ENCODE results near the gene SSR2.
"Not testable (repeated sequence)": the region's sequence is repeated elsewhere in the genome, so short reads cannot be mapped to it uniquely, and the experiment has no call there.

Gene SSR2

DNA sequence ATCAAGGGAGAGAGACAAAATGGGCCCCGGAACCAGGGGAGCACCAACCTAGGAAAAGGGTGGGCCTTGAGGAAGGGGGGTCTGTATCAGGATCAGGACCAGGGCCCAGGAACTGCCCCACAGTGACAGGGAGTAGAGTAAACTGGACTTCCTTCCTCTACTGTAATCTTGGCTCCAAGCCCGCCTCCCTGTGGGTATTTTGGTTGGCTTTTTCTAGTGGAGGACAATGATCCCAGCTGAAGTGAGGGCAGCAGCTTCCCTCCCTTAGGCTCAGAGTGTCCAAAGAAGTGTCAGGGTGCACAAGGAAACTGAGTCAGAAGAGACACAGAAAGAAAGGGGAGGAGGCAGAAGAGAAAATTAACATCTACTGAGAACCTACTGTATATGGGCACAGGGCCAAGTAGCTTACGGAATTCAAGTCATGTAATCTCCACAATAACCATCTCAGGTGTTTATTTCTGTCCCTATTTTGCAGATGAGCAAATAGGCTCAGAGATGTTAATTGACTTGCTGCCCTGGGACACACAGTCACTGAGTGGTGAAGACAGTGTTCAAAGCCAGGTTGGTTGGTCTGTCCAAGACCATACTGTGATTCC lies 28.0 kb upstream of the SSR2 start:
- DNase-seq = no peak

DNA sequence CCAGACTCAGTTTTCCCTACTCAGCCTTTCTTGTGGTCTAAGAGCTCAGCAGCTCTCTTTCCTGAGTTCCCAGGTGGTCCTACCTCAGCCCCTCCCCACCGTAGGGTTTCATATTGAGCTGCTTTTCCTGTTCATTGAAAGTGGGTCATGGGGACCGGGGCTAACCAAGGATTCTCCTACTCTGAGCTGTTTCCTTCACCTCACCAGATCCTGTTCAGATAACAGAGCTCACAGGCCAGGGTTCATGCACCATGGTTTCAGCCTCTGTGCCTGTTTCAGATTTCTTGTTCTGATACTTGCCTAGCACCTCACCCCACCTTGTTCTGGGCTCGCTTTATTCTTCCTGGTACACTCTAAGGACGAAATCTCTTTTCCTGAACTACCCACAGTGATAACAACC lies 24.3 kb upstream of the SSR2 start:
- no peak for DNase-seq

DNA sequence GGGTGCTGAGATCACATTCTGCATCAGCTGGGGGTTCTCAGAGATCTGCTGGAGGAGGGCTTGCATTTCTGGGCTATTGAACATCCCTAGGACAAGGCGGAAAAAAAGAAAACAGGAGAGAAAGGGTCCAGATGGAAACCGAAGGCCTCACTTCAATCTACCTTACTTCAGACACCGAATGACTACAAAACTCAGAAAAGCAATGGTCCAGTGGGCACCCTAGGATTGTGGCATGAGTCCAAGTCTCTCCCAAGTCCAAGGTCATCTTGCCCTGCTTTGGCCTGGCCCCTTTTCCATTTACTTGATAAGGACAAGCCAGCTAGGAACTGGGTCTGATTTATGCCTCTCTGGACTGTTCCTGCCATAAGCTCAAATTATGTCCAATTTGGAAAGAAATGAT lies 22.1 kb upstream of the SSR2 start:
- DNase-seq = no peak

DNA sequence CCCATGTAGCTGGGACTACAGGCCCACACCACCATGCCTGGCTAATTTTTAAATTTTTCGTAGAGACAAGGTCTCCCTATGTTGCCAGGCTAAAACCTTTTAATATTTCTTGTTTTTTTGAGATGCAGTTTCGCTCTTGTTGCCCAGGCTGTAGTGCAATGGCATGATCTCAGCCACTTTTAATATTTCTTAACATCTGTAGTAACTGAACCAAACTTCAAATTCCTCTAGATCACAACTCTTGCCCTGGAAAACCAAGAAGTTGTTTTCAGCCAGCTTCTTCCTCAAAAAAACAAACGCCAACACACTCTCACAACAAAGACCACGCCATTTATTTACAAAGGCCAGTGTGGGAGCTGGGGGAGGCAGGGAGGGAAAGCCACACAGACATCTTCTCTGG lies 14.2 kb upstream of the SSR2 start:
- DNase-seq = not testable (repeated sequence)

DNA sequence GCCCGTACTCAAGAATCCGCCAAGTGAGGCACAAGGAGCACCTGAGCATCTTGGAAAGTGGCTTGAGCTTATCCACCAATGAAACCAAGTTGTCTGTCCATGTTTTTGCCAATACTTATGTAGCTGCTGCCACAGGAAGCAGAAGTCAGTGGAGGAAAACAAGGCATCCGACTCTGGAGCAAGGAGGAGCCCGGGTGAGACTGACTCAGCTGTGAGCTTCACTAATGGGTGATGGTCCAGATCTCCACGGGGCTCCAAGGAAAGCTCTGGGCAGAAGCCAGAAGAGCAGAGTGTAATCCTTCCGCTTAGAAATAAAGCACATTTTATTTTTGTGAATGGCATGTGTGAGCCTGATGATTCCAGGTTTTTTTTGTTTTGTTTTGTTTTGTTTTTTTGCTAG lies 12.3 kb upstream of the SSR2 start:
- peak; percentile 65 for DNase-seq

DNA sequence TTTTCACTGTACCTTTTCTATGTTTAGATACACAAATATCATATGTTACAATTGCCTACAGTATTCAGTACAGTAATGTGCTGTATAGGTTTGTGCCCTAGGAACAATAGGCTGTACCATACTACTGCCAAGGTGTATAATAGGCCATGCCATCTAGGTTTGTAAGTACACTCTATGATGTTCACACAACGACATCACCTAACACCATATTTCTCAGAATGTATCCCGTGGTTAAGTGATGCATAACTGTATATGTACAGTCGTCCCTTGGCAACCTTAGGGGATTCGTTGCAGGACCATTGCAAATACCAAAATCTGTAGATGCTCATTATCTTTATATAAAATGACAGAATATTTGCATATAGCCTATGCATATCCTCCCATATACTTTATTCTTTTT lies 5.8 kb upstream of the SSR2 start:
- no peak for DNase-seq

DNA sequence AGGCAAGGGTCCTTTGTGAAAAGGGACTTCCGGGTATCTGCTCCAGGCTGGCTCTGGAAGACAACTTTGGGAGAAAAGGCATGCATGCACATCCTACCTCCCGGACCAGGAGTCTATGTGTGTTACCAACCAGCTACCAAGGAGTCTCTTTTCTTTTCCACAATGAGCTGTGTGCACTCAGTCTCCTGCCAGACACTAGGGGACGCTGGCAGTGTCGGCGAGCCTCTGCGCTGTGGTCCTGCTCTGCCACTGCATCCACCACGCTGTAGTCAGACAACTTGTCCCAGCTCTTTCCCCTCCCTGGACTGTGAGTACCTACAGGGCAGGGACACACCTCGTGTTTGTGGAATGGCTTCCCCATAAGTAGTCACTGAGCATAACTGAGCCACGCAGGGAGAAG lies 5.1 kb upstream of the SSR2 start:
- peak; percentile 49 for DNase-seq

DNA sequence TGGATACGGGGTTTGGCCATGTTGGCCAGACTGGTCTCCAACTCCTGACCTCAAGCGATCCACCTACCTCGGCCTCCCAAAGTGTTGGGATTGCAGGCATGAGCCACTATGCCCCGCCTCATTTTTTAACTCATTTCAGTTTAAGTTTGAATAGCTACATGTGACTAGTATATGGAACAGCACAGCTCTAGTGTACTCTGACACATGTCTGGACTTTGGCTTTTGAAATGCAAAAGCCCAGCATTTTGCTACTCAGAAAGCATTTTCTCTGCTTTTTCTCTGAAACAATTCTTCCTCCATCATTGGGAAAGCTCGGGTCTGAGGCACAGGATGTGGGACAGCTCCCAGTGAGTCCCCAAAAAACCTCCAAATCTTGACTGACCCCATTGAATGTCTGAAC lies 4.0 kb upstream of the SSR2 start:
- DNase-seq = no peak

DNA sequence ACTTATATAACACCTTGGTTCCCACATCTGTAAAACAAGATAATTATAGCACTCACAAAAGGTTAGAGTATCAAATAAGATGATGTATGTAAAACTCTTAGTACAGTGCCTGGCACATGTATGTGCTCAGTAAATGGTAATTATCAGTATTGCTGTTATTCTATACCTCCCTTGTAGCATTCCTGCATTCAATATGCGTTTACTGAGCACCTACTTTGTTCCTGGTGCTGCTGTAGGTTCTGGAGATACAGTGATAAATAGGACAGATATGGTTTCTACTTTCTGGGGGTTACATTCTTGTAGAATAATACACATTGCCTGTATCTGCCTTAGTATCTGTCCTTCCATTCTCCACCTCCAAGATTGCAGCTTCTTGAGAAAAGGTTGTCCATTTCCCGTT lies 1.2 kb upstream of the SSR2 start:
- DNase-seq = no peak

DNA sequence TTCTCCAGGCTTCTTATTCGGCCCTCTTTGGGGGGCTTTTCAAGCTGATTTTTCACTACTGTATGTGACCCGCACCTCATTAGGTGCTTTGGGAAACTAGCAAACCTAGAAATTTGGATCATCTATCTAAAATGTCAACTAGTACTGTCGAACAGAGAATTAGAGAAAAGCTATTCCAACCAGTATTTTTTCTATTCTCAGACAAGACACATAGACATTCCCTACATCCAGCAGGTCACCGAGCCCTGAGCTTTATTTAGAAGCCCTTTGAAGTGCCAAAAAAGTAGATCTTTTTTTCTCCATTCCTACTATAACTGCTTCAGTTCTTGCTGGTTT lies 310 bp upstream of the SSR2 start:
- DNase-seq = no peak

DNA sequence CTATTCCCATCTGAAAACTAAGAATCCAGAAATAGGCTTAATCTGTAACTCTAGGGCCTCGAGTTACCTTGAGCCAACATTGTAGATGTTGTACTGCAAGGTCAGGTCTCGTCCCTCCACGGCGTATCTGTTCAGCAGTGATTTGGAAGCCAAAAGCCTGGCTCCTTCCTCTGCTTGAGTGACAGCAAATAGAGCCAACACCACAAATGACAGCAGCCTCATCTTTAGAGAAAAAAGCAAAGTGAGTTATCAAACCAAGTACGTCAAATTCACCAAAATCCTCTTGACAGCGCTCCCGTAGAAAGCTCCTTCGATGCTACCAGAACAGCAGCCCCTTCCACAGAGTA lies 832 bp downstream of the SSR2 start:
- no peak for DNase-seq

DNA sequence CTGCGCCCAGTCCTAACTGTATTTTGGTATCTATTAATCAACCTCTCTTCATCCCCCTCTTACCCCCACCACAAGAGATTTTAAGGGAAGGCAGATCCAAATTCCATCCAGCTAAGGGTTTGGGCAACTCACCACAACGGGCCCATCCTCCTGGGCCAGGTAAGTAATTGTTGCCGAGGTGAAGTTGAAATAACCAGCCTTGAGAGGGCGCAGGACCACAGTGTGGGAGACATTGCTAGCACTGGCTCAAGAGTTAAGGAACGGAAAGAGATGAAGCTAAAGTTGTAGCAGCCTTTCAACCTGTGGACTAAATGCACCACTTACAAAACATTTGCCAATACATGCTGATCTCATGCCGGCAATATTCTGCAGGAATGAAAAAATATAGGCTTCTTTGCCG lies 5.9 kb downstream of the SSR2 start:
- DNase-seq = no peak

DNA sequence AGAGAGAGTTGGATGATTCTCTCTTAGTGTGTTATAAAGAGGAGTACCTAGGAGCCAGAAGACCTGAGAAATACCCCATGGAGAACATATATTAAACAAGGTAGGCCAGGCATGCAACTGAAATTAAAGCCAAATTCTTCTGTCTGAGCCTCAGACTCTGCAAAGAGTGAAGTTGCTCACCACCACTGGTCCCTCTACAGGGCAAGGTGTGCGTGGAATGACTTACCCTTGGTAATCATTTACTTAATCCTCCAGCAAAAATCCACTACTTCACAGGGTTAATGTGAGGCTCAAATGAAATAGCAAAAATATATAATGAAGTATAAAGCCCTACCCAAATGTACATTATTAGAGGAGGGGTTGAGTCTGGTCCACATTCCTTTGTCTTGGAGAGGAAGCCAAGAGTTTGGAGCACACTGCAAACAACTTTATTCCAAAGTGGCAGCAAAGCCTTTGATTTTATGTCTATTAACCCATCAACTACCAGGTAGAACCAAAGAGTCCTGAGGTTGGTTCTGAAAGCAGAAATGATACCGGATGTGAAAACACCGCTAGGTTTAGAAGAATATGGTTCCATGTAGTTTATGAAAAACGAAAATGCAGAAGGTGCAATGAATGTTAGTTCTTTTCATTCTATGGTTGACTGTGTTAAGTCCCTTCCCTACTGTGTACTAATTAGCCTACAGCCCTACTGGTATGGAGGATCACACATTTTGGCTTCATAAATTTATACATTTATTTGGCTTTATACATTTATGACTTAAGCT lies 8.5 kb downstream of the SSR2 start:
- DNase-seq = no peak

DNA sequence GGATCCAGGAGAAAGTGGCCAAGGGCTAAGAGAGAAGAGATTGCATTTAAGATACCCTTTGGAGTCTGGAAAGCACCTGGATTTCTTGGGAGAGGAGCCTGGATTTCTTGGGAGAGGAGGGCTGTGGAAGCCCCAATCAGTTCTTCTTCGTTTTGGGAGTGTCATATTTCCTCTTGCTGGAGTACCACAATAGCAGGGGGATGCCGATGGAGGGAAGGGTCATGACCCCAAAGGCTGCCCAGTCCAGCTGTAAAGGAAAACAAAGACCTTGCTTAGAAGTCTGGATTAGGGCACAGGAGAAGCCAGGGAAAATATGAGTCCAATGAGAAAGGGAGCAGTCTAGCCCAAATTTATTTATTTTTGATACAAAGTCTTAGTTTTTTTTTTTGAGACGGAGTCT lies 11.3 kb downstream of the SSR2 start:
- DNase-seq = no peak

DNA sequence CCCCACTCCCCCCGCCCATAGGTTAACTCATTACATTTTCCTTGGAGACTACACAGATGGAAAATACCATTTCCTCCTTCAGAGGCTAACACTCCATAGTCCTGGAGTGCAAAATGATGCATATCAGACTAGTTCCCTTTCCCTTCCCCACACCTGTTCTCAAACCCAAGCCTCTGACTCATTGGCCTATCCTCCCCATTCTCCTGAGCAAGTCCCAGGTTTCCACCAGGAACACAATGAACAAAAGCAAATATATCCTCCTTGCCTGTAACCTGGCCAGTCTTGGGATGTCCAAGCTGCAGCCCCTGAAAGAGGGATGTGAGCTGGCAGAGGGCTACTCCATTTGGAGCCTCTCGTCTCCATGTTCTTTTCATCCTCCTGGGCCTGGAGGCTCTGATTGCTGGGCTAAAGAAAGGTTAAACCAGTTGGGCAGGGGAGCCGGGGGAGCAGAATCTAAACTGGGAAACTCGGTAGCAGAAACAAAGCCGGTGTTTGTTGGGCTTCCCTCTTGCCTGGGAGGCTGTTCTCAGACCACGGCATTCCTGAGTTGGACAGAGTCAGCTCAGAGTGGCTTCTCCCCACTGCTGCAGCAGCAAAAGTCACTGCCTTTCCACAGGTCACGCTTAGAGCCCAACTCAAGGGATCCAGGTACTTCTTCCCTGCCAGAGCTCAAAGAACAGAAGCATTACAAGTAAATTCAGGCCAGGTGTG lies 13.9 kb downstream of the SSR2 start:
- DNase-seq = no peak

DNA sequence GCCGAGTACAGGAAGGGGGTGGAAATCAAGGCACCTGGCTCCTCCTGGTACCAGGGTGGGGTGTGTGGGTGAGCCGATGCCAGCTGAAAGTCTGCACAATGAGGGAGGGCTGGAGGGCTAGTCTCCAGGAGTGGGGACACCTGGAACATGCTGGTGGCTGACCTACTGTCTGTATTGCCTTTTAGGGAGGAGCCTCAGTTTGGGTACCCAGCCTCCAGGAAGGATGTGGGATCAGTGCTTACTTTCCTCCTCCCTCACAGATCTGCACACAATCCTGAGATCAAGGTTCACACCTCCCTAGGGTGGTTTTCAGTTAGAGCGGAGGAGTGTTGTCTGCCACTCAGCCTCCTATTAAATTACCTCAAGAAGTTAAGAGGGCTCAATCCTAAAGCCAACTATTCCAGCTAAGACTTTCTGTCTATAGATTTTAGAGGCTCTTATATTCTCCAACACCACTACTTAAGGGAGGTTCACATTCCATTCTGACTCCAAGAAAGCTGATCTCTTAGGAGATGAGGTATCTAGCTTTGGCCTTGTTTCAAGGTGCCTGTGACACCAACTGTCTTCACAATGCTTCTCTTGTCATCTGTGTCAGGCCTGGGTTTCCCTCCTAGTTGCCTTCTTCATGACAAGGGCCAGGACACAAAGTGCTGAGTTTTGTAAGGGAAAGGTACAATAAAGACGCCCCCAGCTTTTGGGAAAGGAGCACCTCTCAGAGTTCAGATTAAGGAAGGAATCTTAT lies 15.7 kb downstream of the SSR2 start:
- no peak for DNase-seq

DNA sequence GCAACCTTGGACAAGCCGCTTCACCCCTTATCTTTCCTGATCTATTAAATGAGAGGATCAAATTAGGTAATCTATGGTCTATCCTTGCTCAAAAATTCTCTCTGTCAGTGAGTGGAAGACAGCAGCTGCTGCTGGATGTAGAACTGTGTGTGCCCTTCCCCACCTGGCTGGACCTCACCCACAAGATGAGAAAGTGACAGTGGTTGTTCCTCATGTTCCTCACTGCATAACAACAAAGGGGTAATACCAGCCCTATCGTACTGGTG lies 16.9 kb downstream of the SSR2 start:
- DNase-seq = no peak

DNA sequence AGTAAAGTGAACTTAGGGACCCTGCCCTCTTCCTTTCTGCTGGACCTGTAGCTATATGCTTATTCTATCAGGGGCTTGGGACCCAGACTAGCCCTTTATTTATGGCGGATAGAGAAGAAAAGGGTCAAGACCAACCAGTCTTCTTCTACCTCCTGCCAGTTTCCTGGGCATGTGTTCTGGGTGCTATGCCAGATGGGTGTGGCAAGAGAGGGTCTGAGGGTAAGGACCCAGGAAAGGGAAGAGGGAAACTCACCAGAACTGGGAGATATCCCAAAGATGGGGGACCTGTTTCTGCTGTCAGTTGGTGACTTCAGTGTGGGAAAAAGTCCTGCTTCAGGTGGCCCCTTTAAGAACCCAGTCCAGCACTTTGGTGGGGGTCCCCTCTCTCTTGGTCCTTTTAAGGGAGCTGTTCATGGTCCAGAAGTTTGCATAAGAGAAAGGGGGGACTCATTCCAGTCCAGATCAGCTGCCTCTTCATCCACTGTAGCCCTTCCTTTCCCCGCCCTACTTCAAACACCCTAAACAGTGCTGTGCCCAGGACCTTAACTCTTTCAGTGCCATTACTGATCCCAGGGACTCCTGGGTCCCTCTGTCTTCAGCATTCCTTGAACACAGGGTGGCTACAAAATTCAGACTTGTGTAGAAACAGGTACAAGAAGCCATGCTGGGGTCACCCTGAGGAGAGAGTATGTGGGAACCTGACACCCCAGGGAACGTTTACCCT lies 18.4 kb downstream of the SSR2 start:
- no peak for DNase-seq

DNA sequence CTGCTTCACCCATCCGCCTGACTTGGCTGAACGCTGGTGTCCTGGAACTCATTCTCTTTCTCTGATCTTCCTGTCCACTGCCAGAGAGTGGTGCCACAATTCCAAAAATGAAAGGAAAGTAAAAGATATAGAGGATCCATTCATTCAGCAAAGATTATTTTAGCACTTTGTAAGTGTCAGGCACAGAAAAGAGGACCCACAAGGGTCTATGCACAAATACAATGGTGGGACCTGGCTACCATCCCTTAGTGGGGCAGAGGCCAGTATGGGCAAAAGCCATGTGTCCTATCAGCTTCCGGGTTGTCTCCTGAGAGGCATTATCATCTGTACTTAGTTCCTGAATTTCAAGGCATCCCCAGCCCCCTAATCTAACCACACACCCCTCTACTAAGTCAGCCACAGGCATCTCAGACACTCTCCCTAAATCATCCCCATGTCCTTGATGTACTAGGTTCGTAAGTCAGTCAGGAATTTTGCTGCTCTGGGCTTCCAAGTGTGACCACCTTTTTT lies 19.0 kb downstream of the SSR2 start:
- DNase-seq = peak; percentile 62

DNA sequence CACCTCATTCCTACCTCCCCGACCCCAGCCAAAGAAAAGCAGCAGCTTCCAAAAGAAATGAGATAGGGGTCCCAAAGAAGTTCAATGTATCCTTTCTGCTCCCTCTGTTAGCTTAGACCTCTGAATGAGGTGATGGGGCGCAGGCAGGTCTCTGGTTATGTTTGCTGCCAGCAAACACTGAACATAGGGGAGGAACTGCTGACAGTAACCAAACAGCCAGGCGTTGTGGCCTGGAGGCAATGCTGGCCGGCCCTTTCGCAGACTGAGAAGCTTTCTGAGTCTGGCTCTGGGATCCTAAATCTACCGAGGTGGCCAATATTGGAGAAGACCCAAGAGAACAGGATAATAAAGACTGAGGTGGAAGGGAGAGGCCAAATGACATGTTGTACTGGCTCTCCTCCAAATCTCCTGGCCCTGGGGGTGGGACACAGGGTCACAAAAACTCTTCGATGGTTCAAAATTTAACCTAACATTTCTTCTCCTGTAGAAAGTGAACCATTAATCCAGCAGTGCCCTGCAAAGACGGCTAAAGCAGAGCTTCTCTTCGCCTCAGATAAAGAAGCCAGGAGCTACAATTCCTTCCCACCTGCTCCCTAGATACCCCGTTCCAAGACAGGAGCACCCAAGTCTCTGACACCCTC lies 19.6 kb downstream of the SSR2 start:
- no peak for DNase-seq

DNA sequence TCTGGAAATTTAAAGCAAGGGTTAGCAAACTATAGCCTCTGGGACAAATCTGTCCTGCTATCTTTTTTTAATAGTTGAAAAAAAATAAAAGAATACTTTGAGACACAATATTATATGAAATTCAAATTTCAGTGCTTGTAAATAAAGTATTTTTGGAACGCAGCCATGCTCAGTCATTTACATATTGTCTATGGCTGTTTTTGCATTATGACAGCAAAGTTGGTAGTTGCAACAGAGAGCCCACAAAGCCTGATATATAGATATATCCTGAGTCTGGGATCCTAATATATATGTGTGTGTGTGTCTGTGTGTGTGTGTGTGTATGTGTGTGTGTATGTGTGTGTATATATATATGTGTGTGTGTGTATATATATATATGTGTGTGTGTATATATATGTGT lies 20.8 kb downstream of the SSR2 start:
- no peak for DNase-seq

DNA sequence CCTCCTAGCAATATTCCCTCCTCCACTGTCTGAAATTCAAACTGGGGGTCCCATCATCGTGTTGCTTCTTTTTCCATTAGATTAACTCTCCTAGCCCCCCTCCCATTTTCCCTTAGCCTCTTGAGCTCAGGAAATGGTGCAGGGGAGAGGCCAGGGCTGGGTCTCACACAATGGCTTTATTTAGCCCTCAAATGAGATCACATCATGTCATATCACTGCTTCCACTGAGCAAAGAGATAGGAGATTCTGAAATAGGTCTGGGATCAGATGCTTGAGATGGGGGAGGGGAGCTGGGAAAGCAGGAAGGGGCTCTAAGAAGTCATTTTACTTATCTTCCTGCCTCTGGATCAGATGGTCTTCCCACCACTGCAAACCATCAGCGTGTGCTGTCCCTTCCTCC lies 24.6 kb downstream of the SSR2 start:
- DNase-seq = no peak

DNA sequence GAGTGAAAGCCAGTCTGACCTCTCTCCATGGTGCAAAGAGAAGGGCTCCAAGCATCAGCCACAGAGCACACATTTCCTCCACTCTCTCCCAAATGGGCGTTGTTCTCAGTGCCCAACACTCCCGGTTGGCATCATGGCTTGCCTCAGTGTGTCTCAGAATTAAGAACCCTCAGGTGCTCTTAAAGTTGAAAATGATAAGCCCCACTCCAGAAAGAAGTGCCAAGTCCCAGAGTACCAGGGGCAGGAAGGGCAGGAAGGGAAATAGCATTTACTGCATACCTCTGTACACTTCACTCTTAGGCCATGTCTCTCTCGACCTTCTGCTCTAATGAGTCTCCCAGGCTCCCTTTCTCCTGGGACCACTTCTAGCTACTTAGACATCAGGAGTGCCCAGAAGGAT lies 27.2 kb downstream of the SSR2 start:
- DNase-seq = no peak
